Stomach (tissue), 9 donors: ENCODE measurements around the gene SIVA1. TPM values are rescaled to one million over a fixed set of nuclear protein-coding genes. Genes with fewer than 3 reads are reported as not detected.
A peak's percentile ranks its signal among the peaks of the same experiment; 100 is the strongest.

ENCODE experiments used
- DNase-seq, 2 donors: peaks; one replicate each; pipeline versions ENCODE4 v3.0.0 to v3.0.0-alpha.2; 2013 to 2019
- H3K27ac ChIP-seq, 5 donors: fragments of 200-600 bp in 4 of 5; sonication (generic) in 4 of 5; one replicate each; pipeline ENCODE4 v1.5.1; 2013 to 2019; ENCODE audit warnings: mild to moderate bottlenecking in 1 of 5, moderate library complexity in 1 of 5
- H3K27me3 ChIP-seq, 3 donors: fragments of 200-600 bp; sonication (generic); one replicate each; pipeline ENCODE4 v1.5.1; 2017 to 2019; ENCODE audit warnings: mixed run types in 1 of 3
- H3K36me3 ChIP-seq, 4 donors: fragments of 200-600 bp; sonication (generic); 1 replicate in 3 of 4; 2 replicates in 1 of 4; pipeline ENCODE4 v1.5.1; 2016 to 2019
- H3K4me1 ChIP-seq, 4 donors: fragments of 200-600 bp; sonication (generic); one replicate each; pipeline ENCODE4 v1.5.1; 2016 to 2019
- H3K4me3 ChIP-seq, 4 donors: fragments of 200-600 bp; sonication (generic) in 3 of 4; one replicate each; pipeline ENCODE4 v1.5.1; 2016 to 2019; ENCODE audit warnings: mild to moderate bottlenecking in 1 of 4
- H3K9me3 ChIP-seq, 4 donors: fragments of 200-600 bp; sonication (generic); one replicate each; pipeline ENCODE4 v1.5.1; 2016 to 2019
- EP300 ChIP-seq: sonication (generic); formaldehyde crosslinking; IDR thresholded peaks from one replicate; pipeline ENCODE4 v1.6.1; 2017; ENCODE audit warnings: antibody characterized with exemption
- POLR2A ChIP-seq, 4 donors: fragments of 450-650 bp; IDR thresholded peaks; one replicate each; pipeline ENCODE4 v1.6.1; 2016; ENCODE audit warnings: antibody characterized with exemption in 4 of 4, control low read depth in 2 of 4, mild to moderate bottlenecking in 1 of 4, moderate library complexity in 1 of 4
- POLR2AphosphoS5 ChIP-seq, 3 donors: sonication (generic); formaldehyde crosslinking; IDR thresholded peaks; one replicate each; pipeline ENCODE4 v1.6.1; 2016; ENCODE audit warnings: antibody characterized with exemption in 3 of 3
- whole genome bisulfite sequencing, 5 donors: extraction: QIAGEN DNeasy Blood & Tissue Kit in 3 of 5; methylation state at CpG; one replicate each; pipeline versions ENCODE4 v1.1.5 to v1.1.7; 2013 to 2018; 5-methylcytosine and 5-hydroxymethylcytosine counted together
- intact Hi-C: fragments of 100-400 bp; cut with DNase I; formaldehyde crosslinking; loops from one replicate; pipeline ENCODE4 v1.15.1; 2023; ENCODE audit warnings: low total_unique reads
- polyA plus RNA-seq, 3 donors: library from polyadenylated mRNA; stranded (reverse); fragments of 200-250 nt; gene quantifications; one replicate each; pipeline ENCODE4 v1.2.3, GENCODE V29; 2013
- total RNA-seq, 5 donors: library from RNA; depleted of rRNA; stranded (reverse); fragments of >200 nt; gene quantifications; one replicate each; pipeline versions ENCODE4 v1.1.0 to v1.2.3, GENCODE V29; 2014 to 2016
- TF ChIP-seq, protein P1 (sequence below), 7 experiments: fragments of 450-650 bp in 4 of 7; fragments of 200-600 bp in 3 of 7; sonication (generic) in 3 of 7; IDR thresholded peaks; one replicate each; pipeline ENCODE4 v1.5.1; 2016 to 2019; ENCODE audit warnings: antibody characterized with exemption in 7 of 7, control low read depth in 2 of 7, mild to moderate bottlenecking in 1 of 7
- donor health status: healthy with polysubstance abuse.
- donor health status: Bipolar disorder and iron deficiency.
- donor health status: healthy.

SIVA1 gene
- total and polyA plus RNA-seq, 8 donors, result 73.3 to 366 (median 230) TPM

DNA sequence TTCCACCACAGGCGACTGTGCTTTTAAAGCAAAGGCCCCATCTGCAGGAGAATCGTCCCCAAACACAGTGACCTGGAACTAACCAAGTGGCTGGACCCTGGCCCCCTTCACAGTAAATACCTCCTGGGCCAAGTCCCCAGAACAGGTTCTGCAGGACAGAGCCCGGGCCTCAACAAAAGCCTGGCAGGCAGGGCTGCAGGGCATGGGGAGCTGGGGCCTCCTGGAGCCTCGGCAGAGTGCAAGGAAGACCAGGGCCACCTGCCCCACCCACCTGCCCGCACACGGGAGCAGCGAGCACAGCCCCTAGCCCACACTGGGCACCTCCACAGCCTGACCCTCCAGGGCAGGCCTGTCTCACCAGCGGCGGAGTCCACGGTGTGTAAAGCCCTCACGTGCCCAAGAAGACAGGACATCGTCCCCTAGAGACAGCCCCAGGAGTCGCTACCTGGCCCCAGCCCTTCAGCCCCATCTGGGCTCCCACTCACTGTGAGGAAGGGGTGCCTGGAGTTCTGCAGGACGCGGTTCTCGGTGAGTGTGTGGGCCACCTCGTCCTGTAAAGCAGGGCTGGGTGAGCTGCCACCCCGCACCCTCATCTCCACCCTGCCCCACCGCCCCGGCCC is 21.6 kb downstream of the SIVA1 start:
- Histone ChIP-seq H3K36me3 (peaks cover 37 to 96% (median 79%) of the 10 kb centered on the region in 4 donors), H3K4me1 (peaks cover 14 to 63% (median 57%) of the 10 kb centered on the region in 4 donors), H3K27ac (peak overlapping the region; percentile 49 to 62 (median 55)), H3K4me3 (no peak overlapping the region), H3K9me3 (peaks cover 0 to 4% (median 0%) of the 10 kb centered on the region in 4 donors), H3K27me3 (no peaks in the 10 kb centered on the region)
- intact Hi-C loops, result loop anchor here (10.0 kb wide), 1 partner anchor 50 kb away; no protein-coding TSS in a partner anchor
- TF ChIP-seq, protein P1, sequence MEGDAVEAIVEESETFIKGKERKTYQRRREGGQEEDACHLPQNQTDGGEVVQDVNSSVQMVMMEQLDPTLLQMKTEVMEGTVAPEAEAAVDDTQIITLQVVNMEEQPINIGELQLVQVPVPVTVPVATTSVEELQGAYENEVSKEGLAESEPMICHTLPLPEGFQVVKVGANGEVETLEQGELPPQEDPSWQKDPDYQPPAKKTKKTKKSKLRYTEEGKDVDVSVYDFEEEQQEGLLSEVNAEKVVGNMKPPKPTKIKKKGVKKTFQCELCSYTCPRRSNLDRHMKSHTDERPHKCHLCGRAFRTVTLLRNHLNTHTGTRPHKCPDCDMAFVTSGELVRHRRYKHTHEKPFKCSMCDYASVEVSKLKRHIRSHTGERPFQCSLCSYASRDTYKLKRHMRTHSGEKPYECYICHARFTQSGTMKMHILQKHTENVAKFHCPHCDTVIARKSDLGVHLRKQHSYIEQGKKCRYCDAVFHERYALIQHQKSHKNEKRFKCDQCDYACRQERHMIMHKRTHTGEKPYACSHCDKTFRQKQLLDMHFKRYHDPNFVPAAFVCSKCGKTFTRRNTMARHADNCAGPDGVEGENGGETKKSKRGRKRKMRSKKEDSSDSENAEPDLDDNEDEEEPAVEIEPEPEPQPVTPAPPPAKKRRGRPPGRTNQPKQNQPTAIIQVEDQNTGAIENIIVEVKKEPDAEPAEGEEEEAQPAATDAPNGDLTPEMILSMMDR (IDR thresholded peaks at IDR 0.05), result no peak
- TF ChIP-seq EP300 (no peak), POLR2A (IDR thresholded peaks at IDR 0.05) (no peak), POLR2AphosphoS5 (IDR thresholded peaks at IDR 0.05) (peak in 2 of 3 donors; percentile 14 to 51)
- DNase-seq, result peak; percentile 80 to 88
- WGBS, 5 donors, result 50 to 67% (median 53%) methylated on average over 12 to 20 of the region's 20 CpGs

DNA sequence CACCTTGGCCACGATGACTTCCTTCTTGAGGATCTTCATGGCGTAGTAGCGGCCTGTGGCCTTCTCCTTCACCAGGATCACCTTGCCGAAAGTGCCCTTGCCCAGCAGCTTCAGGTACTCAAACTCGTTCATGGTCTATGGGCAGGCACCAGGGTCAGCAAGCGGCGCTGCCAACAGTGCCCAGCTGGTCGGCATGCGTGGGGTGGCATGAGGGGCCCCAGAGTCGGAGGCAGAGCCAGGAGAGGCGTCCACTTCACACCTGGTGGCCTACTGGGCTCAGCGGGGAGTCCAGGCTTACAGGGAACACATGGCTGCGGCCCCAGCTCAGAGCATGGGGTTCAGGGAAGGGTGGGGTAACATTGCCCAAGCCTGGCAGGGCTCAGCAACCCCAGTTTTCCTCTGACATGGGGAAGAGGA is 22.1 kb downstream of the SIVA1 start:
- H3K4me3 ChIP-seq, result no peak overlapping the region
- peaks cover 14 to 63% (median 57%) of the 10 kb centered on the region in 4 donors for H3K4me1 ChIP-seq
- no peak for DNase-seq
- intact Hi-C loops, result loop anchor here (10.0 kb wide), 1 partner anchor 50 kb away; no protein-coding TSS in a partner anchor
- TF ChIP-seq POLR2A (IDR thresholded peaks at IDR 0.05) (no peak), EP300 (no peak), POLR2AphosphoS5 (IDR thresholded peaks at IDR 0.05) (no peak)
- TF ChIP-seq, protein P1 (IDR thresholded peaks at IDR 0.05), result no peak
- peak overlapping the region; percentile 48 to 62 (median 55) for H3K27ac ChIP-seq
- WGBS, 5 donors, result 56 to 86% (median 67%) methylated on average over 12 to 13 of the region's 13 CpGs
- peaks cover 39 to 96% (median 79%) of the 10 kb centered on the region in 4 donors for H3K36me3 ChIP-seq
- no peaks in the 10 kb centered on the region for H3K27me3 ChIP-seq
- H3K9me3 ChIP-seq, result peaks cover 0 to 4% (median 0%) of the 10 kb centered on the region in 4 donors

DNA sequence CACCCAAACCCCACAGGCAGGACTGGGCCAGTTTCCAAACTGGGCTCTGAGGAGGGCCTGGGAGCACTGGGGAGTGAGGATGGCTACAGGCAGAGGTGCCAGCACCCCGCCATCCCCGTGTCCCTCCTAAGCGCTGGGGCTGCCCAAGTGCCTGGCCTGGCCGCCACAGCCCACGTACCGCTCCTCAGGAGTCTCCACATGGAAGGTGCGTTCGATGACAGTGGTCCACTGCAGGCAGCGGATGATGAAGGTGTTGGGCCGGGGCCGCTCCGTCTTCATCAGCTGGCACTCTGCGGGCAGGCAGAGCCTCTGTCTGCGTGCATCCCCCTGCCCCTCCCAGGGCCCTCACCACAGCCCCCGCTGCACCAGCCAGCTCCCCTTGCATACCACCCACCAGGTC is 23.5 kb downstream of the SIVA1 start:
- H3K36me3 ChIP-seq, result peaks cover 34 to 96% (median 78%) of the 10 kb centered on the region in 4 donors
- no peak overlapping the region for H3K27ac ChIP-seq
- intact Hi-C loops, result loop anchor here (10.0 kb wide), 1 partner anchor 48 kb away; no protein-coding TSS in a partner anchor
- H3K9me3 ChIP-seq, result no peaks in the 10 kb centered on the region
- no peaks in the 10 kb centered on the region for H3K27me3 ChIP-seq
- DNase-seq, result no peak
- 97 to 100% (median 99%) methylated on average over 14 to 15 of the region's 15 CpGs for WGBS, 5 donors
- no peak overlapping the region for H3K4me3 ChIP-seq
- TF ChIP-seq EP300 (no peak), POLR2A (IDR thresholded peaks at IDR 0.05) (no peak)
- peaks cover 14 to 66% (median 57%) of the 10 kb centered on the region in 4 donors for H3K4me1 ChIP-seq

DNA sequence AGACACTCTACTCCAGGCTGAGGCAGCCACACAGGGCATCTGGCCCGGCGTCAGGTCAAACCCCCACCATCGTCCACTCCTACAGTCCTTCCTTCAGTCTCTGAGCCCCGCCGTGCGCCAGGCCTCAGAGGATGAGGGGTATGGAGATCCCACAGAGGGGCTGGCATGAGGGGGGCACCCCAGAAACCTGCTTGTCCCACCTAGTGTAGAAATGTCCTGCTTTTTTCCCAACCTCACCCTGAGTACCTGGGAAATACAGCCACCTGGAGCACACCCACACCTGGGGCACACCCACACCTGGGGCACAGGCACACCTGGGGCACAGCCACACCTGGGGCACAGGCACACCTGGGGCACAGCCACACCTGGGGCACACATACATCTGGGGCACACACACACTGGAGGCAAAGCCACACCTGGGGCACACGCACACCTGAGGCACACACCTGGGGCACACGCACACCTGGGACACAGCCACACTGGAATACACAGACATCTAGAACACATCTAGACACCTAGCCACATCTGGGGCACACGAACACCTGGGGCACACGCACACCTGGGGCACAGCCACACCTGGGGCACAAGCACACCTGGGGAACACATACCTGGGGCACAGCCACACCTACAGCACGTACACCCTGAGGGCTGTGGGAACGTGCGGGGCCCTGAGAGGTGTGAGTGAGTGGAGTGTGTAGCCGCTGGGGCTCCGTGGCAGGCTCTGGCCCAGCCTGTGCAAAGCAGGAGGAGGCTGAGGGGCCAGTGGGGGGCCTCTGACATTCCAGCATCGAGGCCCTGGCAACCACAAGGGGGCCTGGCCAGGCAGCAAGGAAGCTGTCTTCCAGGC is 24.2 kb downstream of the SIVA1 start:
- WGBS, 5 donors, result 76 to 95% (median 83%) methylated on average over 7 to 16 of the region's 16 CpGs
- Histone ChIP-seq H3K27me3 (no peaks in the 10 kb centered on the region), H3K27ac (peak overlapping the region in 2 of 5 donors; percentile 23 to 50), H3K9me3 (no peaks in the 10 kb centered on the region), H3K4me3 (no peak overlapping the region), H3K36me3 (peaks cover 28 to 96% (median 78%) of the 10 kb centered on the region in 4 donors), H3K4me1 (peaks cover 12 to 62% (median 53%) of the 10 kb centered on the region in 4 donors)
- intact Hi-C loops, result loop anchor here (10.0 kb wide), 1 partner anchor 48 kb away; no protein-coding TSS in a partner anchor
- TF ChIP-seq EP300, result no peak
- TF ChIP-seq POLR2A (IDR thresholded peaks at IDR 0.05), result no peak
- no peak for TF ChIP-seq POLR2AphosphoS5 (IDR thresholded peaks at IDR 0.05)
- TF ChIP-seq, protein P1 (IDR thresholded peaks at IDR 0.05), result no peak
- peak in 1 of 2 donors; percentile 45 for DNase-seq
